Ovary (tissue), 9 donors: Measurements from ENCODE around the gene SRRM5. TPM values are rescaled to one million over a fixed set of nuclear protein-coding genes. Genes with fewer than 3 reads are reported as not detected.

ENCODE experiments used
- DNase-seq, 5 donors: peaks; one replicate each; pipeline ENCODE4 v3.0.0-alpha.2; 2019 to 2020
- H3K27ac ChIP-seq, 2 donors: fragments of 200-600 bp; one replicate each; pipeline versions ENCODE4 v1.5.1 to v1.8.0; 2019 to 2022
- H3K27me3 ChIP-seq: fragments of 200-600 bp; one replicate; pipeline ENCODE4 v1.8.0; 2022
- H3K36me3 ChIP-seq: fragments of 200-600 bp; sonication (generic); one replicate; pipeline ENCODE4 v1.5.1; 2019
- H3K4me1 ChIP-seq: one replicate; pipeline ENCODE4 v1.8.1; 2013; ENCODE audit warnings: mild to moderate bottlenecking, moderate library complexity; ENCODE audit not compliant: insufficient read depth
- H3K4me3 ChIP-seq: fragments of 200-600 bp; sonication (generic); one replicate; pipeline ENCODE4 v1.5.1; 2017
- H3K9me3 ChIP-seq, 2 donors: fragments of 200-600 bp in 1 of 2; sonication (generic) in 1 of 2; one replicate each; pipeline versions ENCODE4 v1.5.1 to v1.8.1; 2013 to 2019; ENCODE audit warnings: mild to moderate bottlenecking in 1 of 2, moderate library complexity in 1 of 2
- CTCF ChIP-seq, 3 donors: fragments of 450-650 bp in 2 of 3; fragments of 200-600 bp in 1 of 3; IDR thresholded peaks; one replicate each; pipeline versions ENCODE4 v1.5.1 to v1.8.0; 2016 to 2022; ENCODE audit warnings: antibody characterized with exemption in 3 of 3, mild to moderate bottlenecking in 1 of 3
- EP300 ChIP-seq: sonication (generic); formaldehyde crosslinking; IDR thresholded peaks from one replicate; pipeline ENCODE4 v1.6.1; 2017; ENCODE audit warnings: antibody characterized with exemption
- POLR2A ChIP-seq: fragments of 450-650 bp; IDR thresholded peaks from one replicate; pipeline ENCODE4 v1.6.1; 2017; ENCODE audit warnings: antibody characterized with exemption, mild to moderate bottlenecking, moderate library complexity
- WGBS, 3 donors: extraction: QIAGEN DNeasy Blood & Tissue Kit in 1 of 3; methylation state at CpG; one replicate each; pipeline versions ENCODE4 v1.1.5 to v1.1.7; 2013 to 2017; 5-methylcytosine and 5-hydroxymethylcytosine counted together
- intact Hi-C, 4 donors: fragments of 100-400 bp; cut with DNase I; formaldehyde crosslinking; loops; one replicate each; pipeline versions ENCODE4 v1.11.0 to v1.15.1; 2022 to 2023
- polyA plus RNA-seq, 2 donors: library from polyadenylated mRNA; stranded (reverse); fragments of 200-250 nt in 1 of 2; fragments of 350-450 nt in 1 of 2; fragmentation: Illumina TruSeq in 1 of 2; extraction: RNeasy Lipid Tissue Mini Kit (QIAGEN cat#74804) in 1 of 2; gene quantifications; one replicate each; pipeline ENCODE4 v1.2.3, GENCODE V29; 2013 to 2014
- total RNA-seq, 7 donors: library from RNA; depleted of rRNA in 2 of 7; stranded (reverse); fragments of >200 nt in 2 of 7; fragmentation: NEBNext Ultra II Directional in 3 of 7; extraction: Animal tissue kit (Norgen Biotek cat#: 25700) in 3 of 7; gene quantifications; one replicate each; pipeline versions ENCODE4 v1.1.0 to v1.2.4, GENCODE V29; 2016 to 2023
- donor health status: DM: no; HTN: no; CAD: no; lungs with moderate emphysema.
- donor health status: DM: no; HTN: no; CAD: no.
- donor health status: Bipolar disorder and iron deficiency.
- donor health status: DM: yes; HTN: yes; CAD: no.
- donor health status: DM: no; HTN: no; CAD: no.
- donor health status: DM: yes; HTN: yes; CAD: no.

Gene SRRM5
- total and polyA plus RNA-seq, 9 donors: 0.10 to 0.73 (median 0.33) TPM

GRCh38 chr19:43595605-43595998, 16.3 kb upstream of the SRRM5 start:
- no peaks in the 10 kb centered on the region for H3K36me3 ChIP-seq
- H3K27ac ChIP-seq: peak overlapping the region; percentile 79 to 99
- DNase-seq: peak in 1 of 5 donors; percentile 44
- intact Hi-C loops: loop anchor here in 1 of 4 donors (5.0 kb wide), 1 partner anchor 63 kb away; the partner anchor contains the start of gene ZNF575
- H3K4me3 ChIP-seq: peak overlapping the region; percentile 59
- H3K27me3 ChIP-seq: no peaks in the 10 kb centered on the region
- peaks cover 10% of the 10 kb centered on the region for H3K4me1 ChIP-seq
- H3K9me3 ChIP-seq: no peaks in the 10 kb centered on the region
- peak; percentile 88 for TF ChIP-seq POLR2A
- no peak for TF ChIP-seq EP300
- 0 to 1% (median 1%) methylated on average over 18 of the region's 18 CpGs for WGBS, 3 donors

DNA sequence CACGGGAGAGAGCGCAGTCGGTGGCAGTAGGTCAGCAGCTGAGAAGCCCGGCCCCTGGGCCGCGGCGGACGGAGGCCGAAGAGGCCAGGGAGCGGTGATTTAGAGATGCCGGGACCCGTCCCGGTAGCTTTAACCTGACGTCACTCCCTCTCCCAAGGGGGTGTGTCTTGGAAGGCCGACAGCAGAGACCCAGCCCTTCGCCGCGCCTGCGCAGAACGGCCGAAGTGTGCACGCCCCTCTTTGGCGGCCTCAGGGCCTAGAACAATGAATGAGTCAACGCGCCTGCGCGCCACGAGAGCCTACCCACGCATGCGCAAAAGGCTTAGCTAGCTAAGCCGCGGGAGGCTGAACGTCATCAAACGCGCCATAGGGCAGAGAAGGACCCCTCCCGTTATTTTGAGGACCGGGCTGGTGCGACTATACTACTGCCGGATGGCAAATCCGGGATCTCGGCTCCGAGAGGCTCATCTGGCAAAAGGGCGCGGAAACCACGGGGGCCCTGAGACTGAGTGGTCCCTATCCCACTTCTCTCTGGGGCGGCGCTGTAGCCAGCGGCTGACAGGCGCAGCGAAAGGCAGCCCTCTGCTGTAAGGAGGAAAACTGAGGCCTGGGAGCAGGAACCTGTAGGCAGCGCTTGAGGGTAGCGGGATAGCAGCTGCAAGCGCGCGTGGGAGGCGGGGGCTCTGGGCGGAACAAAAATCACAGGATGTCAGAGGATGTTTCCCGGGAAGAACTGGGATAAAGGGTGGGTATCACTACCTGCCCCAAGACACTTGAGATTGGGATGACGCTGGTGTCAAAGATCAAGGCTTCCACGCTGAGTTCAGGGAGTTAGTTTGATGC, 15.7 kb upstream of the SRRM5 start, which contains the start of the genes IRGQ and ZNF576:
Gene IRGQ, minus strand, starts transcription at position 136 of the 843 bp plus-strand sequence. CDS start 796 bp downstream, outside the sequence.
Gene ZNF576, plus strand, starts transcription at position 597 of the 843 bp plus-strand sequence. CDS start 514 bp downstream, outside the sequence.
- H3K4me3 ChIP-seq: peak within 1 kb of the TSS; percentile 59
- H3K9me3 ChIP-seq: no peaks in the 10 kb centered on the region
- intact Hi-C loops: loop anchor here in 1 of 4 donors (5.0 kb wide), 1 partner anchor 64 kb away; the partner anchor contains the start of gene ZNF575
- 0 to 1% (median 0%) methylated on average over 60 of the region's 60 CpGs for WGBS, 3 donors
- no peaks in the 10 kb centered on the region for H3K27me3 ChIP-seq
- TF ChIP-seq POLR2A: peak; percentile 46
- TF ChIP-seq EP300: peak; percentile 3
- peak in 1 of 3 donors; percentile 31 for TF ChIP-seq CTCF (IDR thresholded peaks at IDR 0.05)
- H3K27ac ChIP-seq: peak within 1 kb of the TSS; percentile 91 to 99
- H3K4me1 ChIP-seq: peaks cover 10% of the 10 kb centered on the region
- DNase-seq: peak; percentile 100
- no peaks in the 10 kb centered on the region for H3K36me3 ChIP-seq

DNA sequence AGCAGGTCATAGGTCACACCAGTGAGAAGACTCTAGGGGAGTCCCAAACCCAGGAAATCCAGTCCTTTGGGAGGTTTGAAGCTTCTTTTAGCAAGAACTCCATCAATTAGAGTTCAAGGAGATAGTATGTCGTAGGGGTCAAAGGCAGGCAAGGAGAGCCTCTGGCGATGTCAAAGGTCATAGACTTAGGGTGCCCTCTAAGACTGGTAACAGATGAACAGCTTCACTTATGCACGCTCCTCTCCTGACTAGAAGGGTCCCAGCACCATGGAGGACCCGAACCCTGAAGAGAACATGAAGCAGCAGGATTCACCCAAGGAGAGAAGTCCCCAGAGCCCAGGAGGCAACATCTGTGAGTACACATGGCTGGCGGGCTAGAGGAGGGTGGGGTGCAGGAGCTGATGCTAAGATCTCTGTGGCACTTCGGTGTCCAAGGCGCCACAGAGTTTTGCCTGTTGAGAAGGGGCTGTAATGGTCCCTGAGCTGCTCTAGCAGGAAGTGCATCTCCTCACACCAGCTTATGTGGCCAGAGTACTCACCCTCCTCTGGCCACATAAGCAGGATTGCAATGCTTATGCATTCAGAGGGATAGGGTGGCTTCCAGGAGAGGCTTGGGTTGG, 14.9 kb upstream of the SRRM5 start:
- TF ChIP-seq POLR2A: no peak
- no peak for TF ChIP-seq CTCF (IDR thresholded peaks at IDR 0.05)
- TF ChIP-seq EP300: no peak
- no peak for DNase-seq
- H3K9me3 ChIP-seq: no peaks in the 10 kb centered on the region
- H3K27ac ChIP-seq: peak overlapping the region; percentile 91 to 99
- WGBS, 3 donors: 17 to 29% (median 18%) methylated on average over 7 of the region's 7 CpGs
- H3K4me1 ChIP-seq: peaks cover 10% of the 10 kb centered on the region
- H3K36me3 ChIP-seq: no peaks in the 10 kb centered on the region
- intact Hi-C loops: loop anchor here in 1 of 4 donors (5.0 kb wide), 1 partner anchor 65 kb away; the partner anchor contains the start of gene ZNF575
- no peaks in the 10 kb centered on the region for H3K27me3 ChIP-seq
- peak overlapping the region; percentile 44 for H3K4me3 ChIP-seq

DNA sequence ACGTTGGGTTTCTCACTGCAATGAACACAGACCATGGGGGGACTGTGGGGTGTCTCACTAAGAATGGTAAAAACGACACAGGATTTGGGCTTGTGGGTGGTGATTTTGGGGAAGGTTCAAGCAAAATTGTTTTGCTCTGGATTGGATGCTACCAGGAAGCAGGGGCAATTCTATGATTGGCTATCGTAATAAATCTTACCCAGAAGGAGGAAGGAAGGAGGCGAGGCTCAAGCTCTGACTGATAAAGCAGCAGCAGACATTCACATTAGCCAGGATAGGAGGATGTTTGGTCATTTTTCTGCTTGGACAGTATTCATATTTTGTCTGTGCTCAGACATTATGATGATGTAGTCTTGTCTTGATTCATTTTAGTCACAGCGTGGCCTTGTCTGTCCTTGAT, 14.0 kb upstream of the SRRM5 start:
- WGBS, 3 donors: 11 to 22% (median 12%) methylated on average over 5 of the region's 5 CpGs
- peaks cover 10% of the 10 kb centered on the region for H3K4me1 ChIP-seq
- intact Hi-C loops: loop anchor here in 1 of 4 donors (5.0 kb wide), 1 partner anchor 66 kb away; the partner anchor contains the start of gene ZNF575

More for the DNA sequence above, 14.0 kb upstream of the SRRM5 start:
- no peaks in the 10 kb centered on the region for H3K27me3 ChIP-seq
- no peak overlapping the region for H3K27ac ChIP-seq
- TF ChIP-seq CTCF (IDR thresholded peaks at IDR 0.05): no peak
- no peak for TF ChIP-seq EP300
- no peak for TF ChIP-seq POLR2A
- H3K9me3 ChIP-seq: no peaks in the 10 kb centered on the region
- H3K36me3 ChIP-seq: no peaks in the 10 kb centered on the region
- no peak for DNase-seq
- H3K4me3 ChIP-seq: no peak overlapping the region
